ENCODE data around the gene ZNF385C.

- TF ChIP-seq CTCF (IDR thresholded peaks at IDR 0.05) (no peak), EP300 (IDR thresholded peaks at IDR 0.05; ENCODE audit: low read depth) (no peak)
These were observed 36.4 kb downstream of the ZNF385C start for GRCh38 chr17:42061646-42062487.
